ENCODE data around the gene MCRIP2.
A peak's percentile ranks its signal among the peaks of the same experiment; 100 is the strongest.
"Not testable (repeated sequence)": the region's sequence is repeated elsewhere in the genome, so short reads cannot be mapped to it uniquely, and the experiment has no call there.

Gene MCRIP2, protein sequence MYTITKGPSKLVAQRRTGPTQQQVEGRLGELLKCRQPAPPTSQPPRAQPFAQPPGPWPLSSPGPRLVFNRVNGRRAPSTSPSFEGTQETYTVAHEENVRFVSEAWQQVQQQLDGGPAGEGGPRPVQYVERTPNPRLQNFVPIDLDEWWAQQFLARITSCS

DNA sequence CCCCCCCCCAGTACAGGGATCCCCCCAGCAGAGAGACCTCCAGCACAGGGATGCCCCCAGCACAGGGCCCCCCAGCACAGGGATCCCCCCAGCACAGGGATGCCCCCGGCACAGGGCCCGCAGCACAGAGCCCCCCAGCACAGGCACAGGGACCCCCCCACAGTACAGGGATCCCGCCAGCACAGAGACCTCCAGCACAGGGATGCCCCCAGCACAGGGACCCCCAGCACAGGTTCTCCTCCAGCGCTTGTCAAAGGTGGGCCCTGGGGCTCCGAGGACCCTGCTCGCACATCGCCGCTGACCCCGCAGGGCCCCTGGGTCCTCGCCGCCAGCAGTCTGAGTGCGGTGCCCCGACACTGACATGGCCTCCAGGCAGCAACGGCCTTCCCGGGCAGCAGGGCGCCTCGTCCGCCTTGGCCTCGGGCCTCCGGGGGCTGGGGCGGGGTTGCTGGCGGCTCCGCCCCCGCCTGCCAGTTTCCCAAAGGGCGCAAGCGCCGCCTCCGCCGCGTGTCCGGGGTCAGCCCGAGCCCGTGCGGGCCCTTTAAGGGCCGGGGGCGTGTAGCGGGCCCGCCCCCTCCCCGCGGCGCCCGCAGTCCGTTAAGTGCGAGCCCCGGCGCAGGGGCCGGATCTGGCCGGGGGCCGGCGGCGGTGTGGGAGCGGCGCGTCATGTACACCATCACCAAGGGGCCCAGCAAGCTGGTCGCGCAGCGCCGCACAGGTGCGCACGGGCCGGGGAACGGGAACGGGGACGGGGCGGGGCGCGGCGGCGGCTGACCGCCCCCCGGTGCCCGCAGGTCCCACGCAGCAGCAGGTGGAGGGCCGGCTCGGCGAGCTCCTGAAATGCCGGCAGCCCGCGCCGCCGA is at the start of gene MCRIP2:
MCRIP2 (plus strand) TSS at position 503 of the 863 bp plus-strand sequence; CDS start at position 667, 164 bp downstream.
- DNase-seq (ENCODE audit: low spot score): peak; percentile 79

DNA sequence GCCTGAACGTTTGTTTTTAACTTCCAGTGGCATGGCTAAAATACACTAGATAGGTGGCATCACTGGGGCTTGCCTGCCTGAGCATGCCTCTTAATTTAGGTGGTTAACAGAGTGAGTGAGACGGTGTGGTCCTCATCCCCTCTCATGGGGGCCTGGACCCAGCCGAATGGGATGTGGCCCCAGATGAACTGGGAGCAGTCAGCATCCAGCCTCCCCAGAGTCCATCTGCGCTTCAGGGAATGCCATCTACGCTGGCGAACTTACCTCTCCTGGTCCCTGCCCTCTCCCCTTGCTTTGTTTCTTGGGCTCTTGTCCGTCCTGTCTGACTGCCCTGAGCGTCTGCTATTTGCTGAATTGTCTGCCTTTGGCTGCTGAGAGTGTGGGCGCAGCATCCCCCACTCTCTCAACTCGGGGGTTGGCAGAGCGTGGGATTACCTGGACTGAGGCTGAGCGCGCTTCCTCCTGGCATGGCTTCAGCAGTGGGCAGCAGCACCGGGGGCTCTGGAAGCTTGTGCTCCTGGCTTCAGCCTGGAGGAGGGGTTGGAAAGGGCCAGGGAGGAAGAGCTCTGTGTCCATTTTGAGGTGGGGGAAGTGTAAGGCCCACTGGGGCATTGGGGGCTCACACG is 49.6 kb upstream of the MCRIP2 start:
- DNase-seq (ENCODE audit: low spot score): no peak

- no peak for DNase-seq (ENCODE audit: low spot score)
These were observed 48.9 kb upstream of the MCRIP2 start for GRCh38 chr16:592518-593306.

DNA sequence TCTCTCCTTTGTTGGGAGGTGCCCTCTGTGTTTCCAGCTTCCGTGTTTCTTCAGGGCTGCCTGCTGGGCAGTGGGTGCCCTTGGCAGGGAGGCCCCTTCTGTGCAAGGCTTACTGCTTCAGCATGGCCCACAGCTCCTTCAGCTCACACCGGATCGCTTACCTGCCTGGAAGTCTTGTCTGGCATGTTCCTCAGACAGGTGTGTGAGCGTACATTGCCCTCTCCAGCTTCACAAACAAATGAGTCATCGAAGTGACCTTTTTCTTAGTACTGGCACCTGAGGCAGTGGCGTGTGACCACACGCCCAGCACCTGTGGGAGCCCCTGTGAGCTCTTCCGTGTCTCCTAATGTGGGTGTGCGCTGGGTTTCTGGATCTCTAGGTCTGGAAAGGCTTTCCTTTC is 48.2 kb upstream of the MCRIP2 start:
- DNase-seq (ENCODE audit: low spot score): no peak

DNA sequence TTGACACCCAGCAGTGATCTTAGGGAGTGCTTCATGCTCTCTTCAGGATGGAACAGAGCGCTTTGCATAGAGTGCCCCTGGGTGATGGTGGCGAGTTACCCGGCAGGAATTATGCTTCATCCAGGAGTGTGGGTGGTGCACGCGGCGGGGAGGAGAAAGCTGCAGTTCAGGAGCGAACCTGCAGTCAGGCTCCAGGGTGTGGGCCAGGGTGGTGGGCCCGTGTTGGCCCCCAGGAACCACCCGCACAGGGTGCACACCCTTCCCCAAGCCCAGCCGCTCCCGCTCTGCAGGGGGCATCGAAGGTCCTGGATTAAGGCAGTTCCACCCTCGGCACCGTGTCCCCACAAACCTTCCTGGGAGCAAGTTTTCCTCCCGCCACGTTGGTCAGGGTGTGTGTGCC is 47.8 kb upstream of the MCRIP2 start:
- DNase-seq (ENCODE audit: low spot score): no peak

DNA sequence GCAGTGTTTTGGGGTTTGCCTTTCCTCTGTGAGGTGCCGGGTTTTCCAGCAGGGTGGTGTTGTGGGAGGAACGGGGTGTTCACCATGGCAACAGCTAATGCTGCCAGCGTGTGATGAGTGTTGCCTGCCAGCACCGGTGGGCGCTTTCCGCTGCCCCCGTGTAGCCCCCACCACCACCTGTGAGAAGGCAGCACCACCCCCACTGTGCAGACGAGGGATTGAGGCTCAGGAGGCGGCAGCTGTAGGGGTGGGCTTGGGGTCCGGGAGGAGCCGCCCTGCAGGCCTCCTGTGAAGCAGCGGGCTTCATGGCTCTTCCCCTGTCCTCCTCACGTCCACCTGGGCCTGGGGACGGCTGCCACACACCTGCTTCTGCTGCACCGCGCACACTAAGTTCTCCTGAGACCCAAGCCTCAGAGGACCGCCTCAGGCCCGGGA is 46.5 kb upstream of the MCRIP2 start:
- DNase-seq (ENCODE audit: low spot score): no peak

- no peak for DNase-seq (ENCODE audit: low spot score)
These were observed 45.5 kb upstream of the MCRIP2 start for GRCh38 chr16:595942-596735.

DNA sequence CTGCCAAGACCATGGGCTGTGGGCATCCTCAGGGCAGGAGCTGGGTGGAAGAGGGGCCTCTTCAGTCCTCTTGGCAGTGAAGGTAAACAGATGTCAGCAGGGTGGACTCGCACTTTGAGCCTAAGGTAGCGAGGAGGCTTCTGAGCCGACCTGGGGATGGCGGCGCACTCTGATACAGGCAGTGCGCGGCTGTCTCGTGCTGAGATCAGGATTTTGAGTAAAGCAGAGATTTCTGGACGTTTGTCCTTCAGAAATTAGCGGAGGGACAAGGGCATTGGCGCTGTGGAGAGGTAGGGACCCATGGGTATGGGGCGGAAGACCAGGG is 44.9 kb upstream of the MCRIP2 start:
- no peak for DNase-seq (ENCODE audit: low spot score)

- not testable (repeated sequence) for DNase-seq (ENCODE audit: low spot score)
These were observed 44.0 kb upstream of the MCRIP2 start for GRCh38 chr16:597655-598054.

DNA sequence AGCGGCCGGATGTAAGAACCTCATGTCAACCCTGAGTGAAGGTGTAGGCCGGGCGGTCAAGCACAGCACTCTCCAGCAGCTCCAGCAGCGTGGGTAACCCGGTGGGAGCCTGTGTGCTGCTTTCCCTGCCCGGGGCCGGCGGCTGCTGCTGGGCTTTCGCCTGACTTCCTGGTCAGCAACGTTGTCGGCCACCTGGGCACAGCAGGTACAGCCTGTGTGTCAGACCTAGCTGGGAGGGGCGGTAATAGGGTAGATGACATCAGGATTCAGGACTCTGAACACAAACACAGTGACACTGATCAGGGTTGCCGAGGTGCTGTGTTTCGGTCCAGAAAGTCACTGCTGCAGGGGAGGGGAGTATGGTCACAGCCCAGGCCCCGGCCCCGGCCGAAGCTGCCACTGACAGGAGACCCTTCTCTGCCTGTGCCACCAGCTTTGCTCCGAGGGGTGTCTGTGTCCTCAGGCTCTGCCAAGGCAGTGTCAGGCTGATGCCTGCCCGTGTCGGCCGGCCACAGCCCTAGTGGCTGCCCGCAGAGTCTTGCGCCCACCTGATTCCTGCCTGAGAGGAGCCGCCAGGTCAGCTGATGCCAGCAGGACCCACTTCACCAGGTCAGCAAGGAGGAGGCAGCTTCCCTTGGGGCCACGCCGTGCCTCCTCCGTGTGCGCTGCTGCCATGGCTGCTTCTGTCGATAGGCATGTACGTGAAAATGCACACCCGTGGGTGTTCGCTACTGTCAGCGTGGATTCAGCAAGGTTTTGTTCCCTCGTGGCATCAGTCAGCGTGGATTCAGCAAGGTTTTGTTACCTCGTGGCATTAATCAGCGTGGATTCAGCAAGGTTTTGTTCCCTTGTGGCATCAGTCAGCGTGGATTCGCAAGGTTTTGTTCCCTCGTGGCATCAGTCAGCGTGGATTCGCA is 42.5 kb upstream of the MCRIP2 start:
- DNase-seq (ENCODE audit: low spot score): no peak

DNA sequence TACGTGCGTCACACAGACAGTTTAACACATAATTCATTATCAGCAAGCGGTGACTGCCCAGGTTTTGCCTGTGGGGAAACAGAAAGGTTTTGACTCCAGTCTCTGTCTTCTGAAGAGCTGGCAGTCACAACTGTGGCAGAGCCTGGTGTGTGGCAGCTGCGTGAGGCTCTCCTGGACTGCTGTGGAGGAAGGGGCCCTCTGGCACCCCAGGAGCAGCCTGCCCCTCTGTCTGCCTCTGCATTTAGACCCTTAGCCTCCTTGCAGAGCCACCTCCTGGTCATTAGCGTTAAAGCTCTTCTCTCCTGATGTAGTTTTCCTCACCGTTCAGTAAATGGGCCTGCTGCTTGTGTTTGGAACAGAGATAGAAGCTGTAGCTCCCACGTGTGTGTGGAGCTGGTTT is 40.8 kb upstream of the MCRIP2 start:
- DNase-seq (ENCODE audit: low spot score): no peak

- DNase-seq (ENCODE audit: low spot score): no peak
These were observed 37.7 kb upstream of the MCRIP2 start for GRCh38 chr16:603933-604332.

GRCh38 chr16:606656-607307 is 34.8 kb upstream of the MCRIP2 start:
- DNase-seq (ENCODE audit: low spot score): no peak

- no peak for DNase-seq (ENCODE audit: low spot score)
These were observed 33.6 kb upstream of the MCRIP2 start for GRCh38 chr16:608019-608418.

DNA sequence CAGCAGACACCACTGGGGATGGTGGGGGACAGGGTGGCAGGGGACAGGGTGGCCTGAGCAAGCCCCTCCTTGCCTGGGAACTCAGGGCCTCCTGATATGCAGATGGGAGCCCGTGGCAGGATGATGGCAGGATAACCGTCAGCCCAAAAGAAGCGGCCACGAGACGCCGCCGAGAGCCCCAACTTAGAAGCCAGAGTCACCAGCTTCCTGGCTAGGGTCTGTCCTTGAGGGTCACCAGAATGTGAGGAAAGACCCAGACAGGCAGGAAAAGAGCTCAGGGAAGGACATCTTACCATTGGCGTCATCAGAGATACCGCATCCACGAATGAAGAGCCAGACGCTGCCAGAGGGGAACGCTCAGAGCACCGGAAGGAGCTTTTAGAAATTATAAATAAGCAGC is 32.3 kb upstream of the MCRIP2 start:
- no peak for DNase-seq (ENCODE audit: low spot score)

DNA sequence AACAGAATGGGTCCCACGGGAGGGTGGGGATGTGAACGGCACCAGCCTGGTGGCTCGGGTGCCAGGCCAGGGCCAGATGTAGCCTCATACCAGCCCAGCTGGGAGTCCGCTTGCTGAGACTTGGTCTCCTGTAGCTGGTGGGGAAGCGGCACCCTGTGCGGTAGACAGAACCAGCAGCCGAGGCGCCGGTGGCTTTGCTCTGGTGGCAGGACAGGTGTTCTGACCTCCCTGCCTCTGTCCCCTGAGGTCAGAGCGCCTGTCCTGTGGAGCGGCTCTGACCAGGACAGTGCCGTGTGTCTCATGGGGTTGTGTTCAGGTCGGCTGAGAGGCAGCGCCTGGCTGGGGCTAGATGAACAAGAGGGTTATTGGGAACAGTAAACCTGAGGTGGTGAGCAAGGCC is 31.6 kb upstream of the MCRIP2 start:
- DNase-seq (ENCODE audit: low spot score): no peak

DNA sequence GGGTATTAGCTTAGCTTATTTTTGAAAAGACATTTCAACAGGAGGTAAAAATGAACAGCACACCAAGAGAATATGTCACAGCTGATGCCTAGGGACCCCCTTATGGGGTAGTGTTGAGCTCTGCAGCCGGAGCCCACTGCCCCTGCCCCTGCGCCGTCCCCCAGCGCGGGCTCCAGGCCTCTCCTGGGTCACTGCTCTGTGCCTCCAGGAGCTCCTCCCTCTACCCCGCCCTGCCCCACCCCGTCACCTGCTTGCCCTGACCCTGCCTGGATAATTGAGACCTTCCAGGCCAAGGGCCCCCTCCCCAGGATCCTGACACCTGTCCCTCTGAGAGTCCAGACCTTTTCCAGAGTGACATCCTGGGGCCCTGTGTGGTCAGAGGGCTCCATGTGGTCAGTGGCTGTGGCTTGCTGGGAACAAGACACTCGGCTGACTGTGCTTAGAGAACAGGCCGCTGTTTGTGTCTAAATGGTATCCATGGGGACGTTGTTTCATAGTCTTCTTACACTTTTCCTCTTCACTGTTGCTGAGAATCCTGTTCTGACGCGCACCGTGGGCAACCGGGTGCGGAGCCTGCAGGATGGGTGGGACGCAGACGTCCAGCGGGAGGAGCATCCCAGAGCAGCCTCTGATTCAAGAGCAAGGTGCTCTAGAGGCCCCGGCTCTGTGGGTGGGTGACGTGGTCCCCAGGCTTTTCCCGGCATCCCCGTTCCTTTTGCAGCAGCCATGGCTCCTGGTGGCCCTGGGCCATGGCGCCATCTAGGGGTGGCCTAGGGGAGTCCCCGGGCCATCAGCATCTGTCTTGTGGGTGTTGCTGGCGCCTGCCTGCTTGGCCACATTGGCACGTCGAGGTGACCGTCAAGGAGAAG is 30.9 kb upstream of the MCRIP2 start:
- DNase-seq (ENCODE audit: low spot score): peak; percentile 67

- DNase-seq (ENCODE audit: low spot score): no peak
These were observed 26.5 kb upstream of the MCRIP2 start for GRCh38 chr16:615122-615521.
